RWPE2 (cell line): Measurements from ENCODE around the gene CXCL3.

Experiments
- ATAC-seq: fragments of 200-7000 bp; cut with Tn5 transposase; 3 replicates; pipeline ENCODE4 v1.9.1; 2021; ENCODE audit warnings: low read depth
- DNase-seq: peaks from one replicate; pipeline ENCODE4 v3.0.0-alpha.2; 2020; ENCODE audit warnings: low spot score
- H3K27ac ChIP-seq: fragments of 450-650 bp; 2 replicates; pipeline ENCODE4 v1.5.1; 2017; ENCODE audit warnings: mild to moderate bottlenecking; ENCODE audit not compliant: poor library complexity, severe bottlenecking
- H3K27me3 ChIP-seq: fragments of 250-450 bp; sonication (Bioruptor Pico); 2 replicates; pipeline ENCODE4 v1.5.1; 2021; ENCODE audit warnings: mild to moderate bottlenecking, moderate library complexity; ENCODE audit not compliant: insufficient read depth, poor library complexity, severe bottlenecking
- H3K36me3 ChIP-seq: fragments of 250-450 bp; sonication (Bioruptor Pico); 2 replicates; pipeline ENCODE4 v1.5.1; 2020; ENCODE audit warnings: low read depth, mild to moderate bottlenecking, moderate library complexity
- H3K4me1 ChIP-seq: fragments of 250-450 bp; sonication (Bioruptor Pico); 2 replicates; pipeline ENCODE4 v1.5.1; 2021; ENCODE audit warnings: mild to moderate bottlenecking, moderate library complexity; ENCODE audit not compliant: insufficient read depth, poor library complexity, severe bottlenecking
- H3K4me3 ChIP-seq: fragments of 250-450 bp; sonication (Bioruptor Pico); 2 replicates; pipeline ENCODE4 v1.5.1; 2021; ENCODE audit warnings: mild to moderate bottlenecking, moderate library complexity; ENCODE audit not compliant: severe bottlenecking
- H3K9me3 ChIP-seq: fragments of 250-450 bp; sonication (Bioruptor Pico); 2 replicates; pipeline ENCODE4 v1.5.1; 2021; ENCODE audit warnings: mild to moderate bottlenecking, moderate library complexity; ENCODE audit not compliant: severe bottlenecking
- TF ChIP-seq, protein P1 (sequence below): fragments of 450-650 bp; IDR thresholded peaks from one replicate; pipeline ENCODE4 v1.5.1; 2017; ENCODE audit warnings: mild to moderate bottlenecking, moderate library complexity; ENCODE audit not compliant: poor library complexity, severe bottlenecking

CXCL3 gene

DNA sequence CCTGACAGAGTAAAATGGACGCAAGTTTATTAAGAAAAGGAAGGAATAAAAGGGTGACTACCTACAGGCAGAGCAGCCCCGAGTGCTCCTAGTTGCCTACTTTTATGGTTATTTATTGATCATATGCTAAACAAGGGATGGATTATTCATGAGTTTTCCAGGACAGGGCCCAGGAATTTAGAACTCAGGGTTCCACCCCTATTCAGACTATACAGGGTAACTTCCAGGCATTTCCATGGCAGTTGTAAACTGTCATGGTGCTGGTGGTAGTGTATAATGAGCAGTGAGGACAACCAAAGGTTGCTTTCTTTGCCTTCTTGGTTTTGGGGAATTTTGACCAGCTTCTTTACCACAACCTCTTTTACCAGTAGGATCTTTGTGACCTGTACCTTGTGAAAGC lies 27.7 kb upstream of the CXCL3 start:
- H3K27me3 ChIP-seq: no peaks in the 10 kb centered on the region
- ATAC-seq: no peak
- peaks cover 2% of the 10 kb centered on the region for H3K9me3 ChIP-seq
- H3K27ac ChIP-seq: no peak overlapping the region
- no peaks in the 10 kb centered on the region for H3K4me1 ChIP-seq
- TF ChIP-seq, protein P1, sequence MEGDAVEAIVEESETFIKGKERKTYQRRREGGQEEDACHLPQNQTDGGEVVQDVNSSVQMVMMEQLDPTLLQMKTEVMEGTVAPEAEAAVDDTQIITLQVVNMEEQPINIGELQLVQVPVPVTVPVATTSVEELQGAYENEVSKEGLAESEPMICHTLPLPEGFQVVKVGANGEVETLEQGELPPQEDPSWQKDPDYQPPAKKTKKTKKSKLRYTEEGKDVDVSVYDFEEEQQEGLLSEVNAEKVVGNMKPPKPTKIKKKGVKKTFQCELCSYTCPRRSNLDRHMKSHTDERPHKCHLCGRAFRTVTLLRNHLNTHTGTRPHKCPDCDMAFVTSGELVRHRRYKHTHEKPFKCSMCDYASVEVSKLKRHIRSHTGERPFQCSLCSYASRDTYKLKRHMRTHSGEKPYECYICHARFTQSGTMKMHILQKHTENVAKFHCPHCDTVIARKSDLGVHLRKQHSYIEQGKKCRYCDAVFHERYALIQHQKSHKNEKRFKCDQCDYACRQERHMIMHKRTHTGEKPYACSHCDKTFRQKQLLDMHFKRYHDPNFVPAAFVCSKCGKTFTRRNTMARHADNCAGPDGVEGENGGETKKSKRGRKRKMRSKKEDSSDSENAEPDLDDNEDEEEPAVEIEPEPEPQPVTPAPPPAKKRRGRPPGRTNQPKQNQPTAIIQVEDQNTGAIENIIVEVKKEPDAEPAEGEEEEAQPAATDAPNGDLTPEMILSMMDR: no peak
- no peak for DNase-seq
- no peak overlapping the region for H3K4me3 ChIP-seq
- no peaks in the 10 kb centered on the region; the same call in 1 of the 2 replicates for H3K36me3 ChIP-seq

DNA sequence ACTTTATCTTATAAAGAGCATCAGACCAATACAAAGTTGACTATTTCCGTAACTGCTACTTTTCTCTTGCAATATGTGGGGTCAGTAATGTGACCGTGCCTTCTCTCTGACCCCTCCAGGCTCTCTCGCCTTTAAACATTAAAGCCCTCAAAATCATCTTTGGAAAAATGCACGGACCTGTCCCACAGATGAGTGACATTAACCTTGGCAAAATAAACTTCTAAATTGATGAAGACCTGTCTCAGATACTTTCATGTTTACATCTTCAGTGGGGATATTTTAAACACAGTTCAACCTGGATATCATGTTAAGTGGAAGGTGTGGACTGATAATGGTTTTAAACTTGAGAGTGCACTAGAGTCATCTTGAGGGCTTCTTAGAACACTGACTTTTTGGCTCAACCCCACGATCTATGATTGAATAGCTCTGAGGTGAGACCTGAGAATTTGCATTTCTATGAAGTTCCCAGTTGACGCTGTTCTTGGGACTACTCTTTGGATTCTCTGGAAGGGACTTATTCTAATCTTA lies 26.7 kb upstream of the CXCL3 start:
- Histone ChIP-seq H3K27me3 (no peaks in the 10 kb centered on the region), H3K36me3 (no peaks in the 10 kb centered on the region; the same call in 1 of the 2 replicates), H3K27ac (no peak overlapping the region), H3K4me3 (no peak overlapping the region), H3K9me3 (peaks cover 2% of the 10 kb centered on the region), H3K4me1 (no peaks in the 10 kb centered on the region)
- TF ChIP-seq, protein P1: no peak
- no peak for ATAC-seq
- DNase-seq: no peak

DNA sequence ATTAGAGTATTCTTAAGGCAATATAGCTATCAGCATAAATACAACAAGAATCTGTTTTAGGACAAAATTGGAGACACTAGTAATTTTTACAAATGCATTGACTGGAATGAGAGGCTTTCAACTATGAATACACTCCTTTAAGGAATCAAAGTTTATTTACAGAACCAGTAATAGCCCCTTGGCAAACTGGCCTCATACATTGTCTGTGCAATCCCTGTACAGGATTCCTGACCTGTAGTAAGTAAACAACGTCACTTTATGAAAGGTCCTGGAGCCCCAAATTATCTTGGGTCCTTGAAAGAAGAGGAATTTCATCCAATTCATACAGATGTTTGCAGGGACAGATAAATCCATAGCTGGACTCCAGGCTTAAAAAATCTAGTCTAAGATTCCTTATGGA lies 25.4 kb upstream of the CXCL3 start:
- ATAC-seq (no peak), DNase-seq (no peak)
- Histone ChIP-seq H3K4me1 (no peaks in the 10 kb centered on the region), H3K4me3 (no peak overlapping the region), H3K9me3 (peaks cover 2% of the 10 kb centered on the region), H3K36me3 (no peaks in the 10 kb centered on the region; the same call in 1 of the 2 replicates), H3K27me3 (no peaks in the 10 kb centered on the region), H3K27ac (no peak overlapping the region)
- TF ChIP-seq, protein P1: no peak

DNA sequence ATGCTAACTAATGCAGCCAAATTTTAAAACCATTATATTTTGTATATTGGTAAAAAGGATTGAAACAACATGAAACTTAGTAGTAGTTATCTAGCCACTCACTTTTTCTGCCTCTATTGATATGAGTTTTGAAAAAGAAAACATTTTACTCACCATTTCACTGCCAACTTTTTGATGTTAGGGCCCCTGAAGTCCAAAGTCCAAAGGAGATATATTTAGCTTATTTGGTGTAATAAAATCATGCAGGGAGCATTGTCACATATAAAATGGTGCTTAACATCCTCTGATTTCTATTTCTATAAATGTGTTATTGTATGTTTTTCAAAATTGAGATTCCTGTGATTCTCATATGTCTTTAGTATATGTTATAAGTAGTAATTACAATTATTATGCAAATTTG lies 24.5 kb upstream of the CXCL3 start:
- H3K27me3 ChIP-seq: no peaks in the 10 kb centered on the region
- ATAC-seq (no peak), DNase-seq (no peak)
- no peak overlapping the region for H3K27ac ChIP-seq
- TF ChIP-seq, protein P1: no peak
- no peaks in the 10 kb centered on the region for H3K4me1 ChIP-seq
- peaks cover 2% of the 10 kb centered on the region for H3K9me3 ChIP-seq
- H3K4me3 ChIP-seq: no peak overlapping the region
- H3K36me3 ChIP-seq: no peaks in the 10 kb centered on the region

DNA sequence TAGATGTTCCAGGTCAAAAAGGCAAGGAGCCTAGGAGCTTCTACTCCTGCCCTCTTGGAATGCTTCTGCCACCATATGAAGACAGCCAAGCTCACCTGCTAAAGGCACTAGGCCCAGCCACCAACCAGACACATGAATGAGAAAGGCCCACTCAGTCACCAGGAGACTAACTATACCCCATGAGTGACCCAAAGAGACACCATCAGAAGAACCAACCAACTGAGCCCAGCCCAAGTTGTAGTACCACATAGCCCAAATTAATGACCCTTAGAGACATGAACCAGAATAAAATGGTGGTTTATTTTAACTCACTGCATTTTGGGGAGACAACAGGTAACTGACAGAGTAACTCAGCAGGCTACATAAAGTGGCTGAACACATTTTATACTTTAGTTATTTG lies 22.9 kb upstream of the CXCL3 start:
- no peaks in the 10 kb centered on the region for H3K36me3 ChIP-seq
- peaks cover 2% of the 10 kb centered on the region for H3K9me3 ChIP-seq
- peaks cover 14% of the 10 kb centered on the region for H3K4me1 ChIP-seq
- no peak for DNase-seq
- no peak overlapping the region for H3K27ac ChIP-seq
- no peak overlapping the region for H3K4me3 ChIP-seq
- no peak for ATAC-seq
- TF ChIP-seq, protein P1: no peak
- no peaks in the 10 kb centered on the region for H3K27me3 ChIP-seq
